Activated CD8-positive, alpha-beta T cell treated with anti-CD3 and anti-CD28 coated beads for 36 hours (primary cell): ENCODE measurements around the gene TRUB2. TPM values are rescaled to one million over a fixed set of nuclear protein-coding genes. Genes with fewer than 3 reads are reported as not detected.

Experiments
- ATAC-seq: fragments of 200-7000 bp; cut with Tn5 transposase; one replicate; pipeline ENCODE4 v1.10.0; 2021; ENCODE audit warnings: mild to moderate bottlenecking, moderate library complexity
- CTCF ChIA-PET: fragments of 350-600 bp; sonication (Branson Sonifier 250); formaldehyde crosslinking; loops from one replicate; lab custom pipeline; 2021; ENCODE audit warnings: antibody characterized with exemption; lab: Charles Lee
- POLR2A ChIA-PET: fragments of 350-600 bp; sonication (Branson Sonifier 250); formaldehyde crosslinking; loops from one replicate; lab custom pipeline; 2021; ENCODE audit warnings: antibody characterized with exemption; lab: Charles Lee
- DNase-seq: peaks from one replicate; pipeline ENCODE4 v3.0.0-alpha.2; 2020
- H3K27ac Mint-ChIP-seq: one replicate; pipeline ENCODE4 v1.8.0; 2021; ENCODE audit warnings: mild to moderate bottlenecking, mixed read lengths
- H3K27me3 Mint-ChIP-seq: one replicate; pipeline ENCODE4 v1.8.0; 2021; ENCODE audit warnings: mixed read lengths
- H3K36me3 Mint-ChIP-seq: one replicate; pipeline ENCODE4 v1.8.0; 2021; ENCODE audit warnings: low read depth, mixed read lengths
- H3K4me1 Mint-ChIP-seq: one replicate; pipeline ENCODE4 v1.8.0; 2021; ENCODE audit warnings: low read depth, mixed read lengths
- H3K4me3 Mint-ChIP-seq: one replicate; pipeline ENCODE4 v1.8.0; 2021; ENCODE audit warnings: mild to moderate bottlenecking, moderate library complexity, mixed read lengths
- H3K9me3 Mint-ChIP-seq: one replicate; pipeline ENCODE4 v1.8.0; 2021; ENCODE audit warnings: mixed read lengths
- intact Hi-C: fragments of 100-400 bp; cut with micrococcal nuclease; formaldehyde crosslinking; loops from one replicate; pipeline ENCODE4 v1.10.0; 2022
- total RNA-seq, 2 experiments: library from RNA; stranded (reverse); gene quantifications; one replicate each; pipeline ENCODE4 v1.2.3, GENCODE V29; 2021
- TF ChIP-seq, protein P1 (sequence below): fragments of 200-600 bp; IDR thresholded peaks from one replicate; pipeline ENCODE4 v1.8.0; 2022; ENCODE audit warnings: antibody characterized with exemption, mild to moderate bottlenecking

Gene TRUB2
- total RNA-seq, 2 experiments from 2014 or later = 29.7 to 30.1 TPM

DNA sequence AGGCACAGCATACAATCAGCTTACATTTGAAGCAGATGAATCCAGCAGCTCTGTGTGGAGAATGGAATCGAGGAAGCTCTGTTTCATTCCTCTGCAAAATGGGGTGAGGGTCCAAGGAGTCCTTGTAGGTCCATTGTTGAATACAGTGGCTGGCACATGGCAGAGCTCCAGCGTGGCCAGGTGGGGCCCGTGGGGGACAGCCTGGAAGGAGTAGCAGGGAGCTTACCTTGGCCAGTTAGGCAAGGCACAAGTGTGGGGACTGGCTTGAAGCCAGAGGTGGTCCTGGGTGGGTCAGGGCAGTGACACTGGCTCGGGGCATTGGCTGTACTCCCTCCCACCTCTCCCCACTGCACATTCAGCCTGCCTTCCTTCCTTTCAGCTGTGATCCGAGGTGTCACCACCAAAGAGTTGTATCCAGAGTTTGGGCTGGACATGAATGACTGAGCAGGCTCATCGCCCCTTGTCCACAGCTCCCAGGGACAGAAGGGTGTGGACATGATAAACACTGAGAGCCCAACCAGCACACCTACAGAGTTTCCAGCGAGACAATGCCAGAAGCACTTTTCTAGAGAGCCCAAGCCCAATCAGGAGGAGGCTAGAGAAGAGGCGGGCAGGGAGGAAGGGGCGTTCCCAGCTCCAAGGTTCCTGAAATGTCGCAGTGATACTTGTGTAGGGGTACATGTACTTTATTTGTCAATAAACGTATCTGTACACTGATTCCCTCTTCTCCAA, 33.8 kb downstream of the TRUB2 start:
- no peak overlapping the region for H3K27ac Mint-ChIP-seq
- DNase-seq (no peak), ATAC-seq (no peak)
- no peaks in the 10 kb centered on the region for H3K27me3 Mint-ChIP-seq
- POLR2A ChIA-PET = interaction anchor here (1.2 kb wide), 1 partner anchor 10 kb away, joined by 4 read pairs; no protein-coding TSS in a partner anchor
- H3K4me1 Mint-ChIP-seq = no peaks in the 10 kb centered on the region
- no peak overlapping the region for H3K4me3 Mint-ChIP-seq
- CTCF ChIA-PET = interaction anchor here (1.4 kb wide), 1 partner anchor 53 kb away, joined by 3 read pairs; no protein-coding TSS in a partner anchor
- intact Hi-C loops = no loop called here
- H3K9me3 Mint-ChIP-seq = no peaks in the 10 kb centered on the region
- TF ChIP-seq, protein P1, sequence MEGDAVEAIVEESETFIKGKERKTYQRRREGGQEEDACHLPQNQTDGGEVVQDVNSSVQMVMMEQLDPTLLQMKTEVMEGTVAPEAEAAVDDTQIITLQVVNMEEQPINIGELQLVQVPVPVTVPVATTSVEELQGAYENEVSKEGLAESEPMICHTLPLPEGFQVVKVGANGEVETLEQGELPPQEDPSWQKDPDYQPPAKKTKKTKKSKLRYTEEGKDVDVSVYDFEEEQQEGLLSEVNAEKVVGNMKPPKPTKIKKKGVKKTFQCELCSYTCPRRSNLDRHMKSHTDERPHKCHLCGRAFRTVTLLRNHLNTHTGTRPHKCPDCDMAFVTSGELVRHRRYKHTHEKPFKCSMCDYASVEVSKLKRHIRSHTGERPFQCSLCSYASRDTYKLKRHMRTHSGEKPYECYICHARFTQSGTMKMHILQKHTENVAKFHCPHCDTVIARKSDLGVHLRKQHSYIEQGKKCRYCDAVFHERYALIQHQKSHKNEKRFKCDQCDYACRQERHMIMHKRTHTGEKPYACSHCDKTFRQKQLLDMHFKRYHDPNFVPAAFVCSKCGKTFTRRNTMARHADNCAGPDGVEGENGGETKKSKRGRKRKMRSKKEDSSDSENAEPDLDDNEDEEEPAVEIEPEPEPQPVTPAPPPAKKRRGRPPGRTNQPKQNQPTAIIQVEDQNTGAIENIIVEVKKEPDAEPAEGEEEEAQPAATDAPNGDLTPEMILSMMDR = no peak
- no peaks in the 10 kb centered on the region for H3K36me3 Mint-ChIP-seq

DNA sequence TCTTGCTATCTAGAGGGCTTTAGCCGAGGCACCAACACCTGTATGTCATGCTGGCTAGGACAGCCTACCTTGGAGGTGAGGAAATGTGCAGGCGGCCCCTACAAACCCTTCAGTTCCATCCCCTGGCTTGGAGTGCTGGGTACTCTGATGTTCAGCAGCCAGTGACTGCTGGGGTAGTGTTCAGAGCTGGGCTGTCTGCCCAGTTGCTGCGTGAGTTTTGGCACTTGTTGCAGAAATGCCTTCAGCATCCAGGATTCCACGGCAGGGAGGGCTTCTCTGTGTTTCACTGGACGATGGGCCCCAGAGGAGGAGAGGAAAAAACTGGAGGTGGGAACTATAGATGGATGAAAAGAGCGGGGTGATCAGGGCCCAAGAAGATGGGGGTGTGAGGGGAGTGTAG, 35.8 kb downstream of the TRUB2 start:
- no peak for ATAC-seq
- H3K27me3 Mint-ChIP-seq = no peaks in the 10 kb centered on the region

DNA sequence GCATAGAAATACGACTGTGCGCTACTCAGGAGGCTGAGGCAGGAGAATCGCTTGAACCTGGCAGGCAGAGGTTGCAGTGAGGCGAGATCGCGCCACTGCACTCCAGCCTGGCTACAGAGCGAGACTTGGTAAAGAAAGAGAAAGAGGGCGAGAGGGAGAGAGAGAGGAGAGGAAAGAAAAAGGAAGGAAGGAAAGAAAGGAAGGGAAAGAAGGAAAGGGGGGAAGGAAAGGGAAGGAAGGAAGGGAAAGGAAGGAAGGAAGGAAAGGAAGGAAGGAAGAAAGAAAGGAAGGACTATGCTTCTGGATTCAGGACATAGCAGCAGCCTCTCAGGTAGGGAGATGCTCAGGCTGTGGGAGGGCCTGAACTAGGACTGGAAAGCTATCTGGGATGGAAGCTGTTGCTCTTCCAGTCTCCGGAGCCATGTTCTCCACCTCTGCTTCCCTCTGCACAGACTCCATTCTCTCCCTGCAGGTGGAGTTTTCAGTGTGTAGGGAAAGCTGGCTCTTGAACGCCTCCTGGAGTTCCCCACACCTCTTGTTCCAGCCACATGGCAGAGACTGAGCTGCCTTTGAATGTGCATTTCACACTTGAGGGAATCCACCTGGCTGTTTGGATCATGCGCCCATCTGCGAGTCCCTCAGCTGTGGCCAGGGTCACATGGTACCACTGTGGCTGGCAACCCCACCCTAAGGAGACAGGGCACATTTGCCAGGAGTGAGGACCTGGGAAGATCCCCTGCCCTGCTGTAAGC, 37.0 kb downstream of the TRUB2 start:
- DNase-seq = no peak
- H3K4me1 Mint-ChIP-seq = peaks cover under 1% of the 10 kb centered on the region
- H3K27me3 Mint-ChIP-seq = no peaks in the 10 kb centered on the region
- ChIA-PET CTCF (interaction anchor here (0.9 to 1.7 kb wide), 2 partner anchors 10 to 153 kb away, joined by 3 read pairs; no protein-coding TSS in a partner anchor), POLR2A (interaction anchor here (0.5 kb wide), 1 partner anchor 27 kb away, joined by 4 read pairs; no protein-coding TSS in a partner anchor)
- intact Hi-C loops = no loop called here
- TF ChIP-seq, protein P1 = no peak
- no peaks in the 10 kb centered on the region for H3K36me3 Mint-ChIP-seq
- H3K4me3 Mint-ChIP-seq = no peak overlapping the region
- H3K27ac Mint-ChIP-seq = no peak overlapping the region
- H3K9me3 Mint-ChIP-seq = no peaks in the 10 kb centered on the region
- no peak for ATAC-seq

More for the DNA sequence above, 35.8 kb downstream of the TRUB2 start:
- DNase-seq = no peak
- intact Hi-C loops = no loop called here
- TF ChIP-seq, protein P1 = no peak
- no peaks in the 10 kb centered on the region for H3K9me3 Mint-ChIP-seq
- no peaks in the 10 kb centered on the region for H3K36me3 Mint-ChIP-seq
- POLR2A ChIA-PET = no interaction called here
- no peaks in the 10 kb centered on the region for H3K4me1 Mint-ChIP-seq
- CTCF ChIA-PET = no interaction called here
- H3K27ac Mint-ChIP-seq = no peak overlapping the region
- H3K4me3 Mint-ChIP-seq = no peak overlapping the region

DNA sequence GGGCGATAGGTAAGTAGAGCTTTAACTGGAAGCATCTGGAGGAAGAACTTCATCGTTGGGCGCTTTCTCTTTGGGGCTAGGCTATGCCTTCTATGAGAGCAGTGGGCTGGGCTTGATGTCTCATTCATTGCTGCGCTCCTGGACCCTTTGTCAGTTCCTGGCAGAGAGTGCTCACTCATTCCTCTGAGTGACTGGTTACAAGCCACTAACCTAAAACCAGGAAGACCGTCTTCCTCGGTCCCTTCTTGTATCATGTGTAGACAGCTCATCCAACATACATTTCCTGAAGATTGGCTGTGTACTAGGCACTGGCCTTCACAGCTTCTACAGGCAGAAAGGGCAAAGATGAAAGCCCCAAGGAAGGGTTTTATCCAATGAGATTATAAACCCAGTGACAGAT, 39.7 kb downstream of the TRUB2 start:
- POLR2A ChIA-PET = interaction anchor here (0.7 kb wide), 1 partner anchor 18 kb away, joined by 3 read pairs; no protein-coding TSS in a partner anchor
- Mint-ChIP-seq H3K27me3 (no peaks in the 10 kb centered on the region), H3K9me3 (no peaks in the 10 kb centered on the region), H3K4me3 (no peak overlapping the region), H3K36me3 (no peaks in the 10 kb centered on the region), H3K27ac (no peak overlapping the region), H3K4me1 (peaks cover 9% of the 10 kb centered on the region)
- intact Hi-C loops = no loop called here
- CTCF ChIA-PET = interaction anchor here (1.0 to 1.2 kb wide), 2 partner anchors 13 to 80 kb away, joined by 3 to 4 read pairs; no protein-coding TSS in a partner anchor
- TF ChIP-seq, protein P1 = no peak
- no peak for DNase-seq
- ATAC-seq = no peak
